HPDE6-E6E7 (cell line): ENCODE results near the gene RGN.
"Not testable (repeated sequence)": the region's sequence is repeated elsewhere in the genome, so short reads cannot be mapped to it uniquely, and the experiment has no call there.

Experiments
- DNase-seq: peaks from one replicate; pipeline ENCODE4 v3.0.0; 2011; ENCODE audit warnings: missing footprints; ENCODE audit errors: extremely low spot score

Gene RGN

GRCh38 chrX:47116551-47117110 is 38.4 kb downstream of the RGN start:
- not testable (repeated sequence) for DNase-seq

- not testable (repeated sequence) for DNase-seq
Measured at GRCh38 chrX:47124466-47124865, 46.2 kb downstream of the RGN start.

- peak; percentile 82 for DNase-seq
Measured at GRCh38 chrX:47129157-47129898, 51.1 kb downstream of the RGN start.

GRCh38 chrX:47129899-47130358 is 51.7 kb downstream of the RGN start:
- DNase-seq: no peak

GRCh38 chrX:47133493-47133892 is 55.2 kb downstream of the RGN start:
- no peak for DNase-seq

- not testable (repeated sequence) for DNase-seq
Measured at GRCh38 chrX:47135650-47136049, 57.4 kb downstream of the RGN start.

- no peak for DNase-seq
Measured at GRCh38 chrX:47138171-47138570, 59.9 kb downstream of the RGN start.
